ENCODE results near the gene KCNE3.

KCNE3 gene

DNA sequence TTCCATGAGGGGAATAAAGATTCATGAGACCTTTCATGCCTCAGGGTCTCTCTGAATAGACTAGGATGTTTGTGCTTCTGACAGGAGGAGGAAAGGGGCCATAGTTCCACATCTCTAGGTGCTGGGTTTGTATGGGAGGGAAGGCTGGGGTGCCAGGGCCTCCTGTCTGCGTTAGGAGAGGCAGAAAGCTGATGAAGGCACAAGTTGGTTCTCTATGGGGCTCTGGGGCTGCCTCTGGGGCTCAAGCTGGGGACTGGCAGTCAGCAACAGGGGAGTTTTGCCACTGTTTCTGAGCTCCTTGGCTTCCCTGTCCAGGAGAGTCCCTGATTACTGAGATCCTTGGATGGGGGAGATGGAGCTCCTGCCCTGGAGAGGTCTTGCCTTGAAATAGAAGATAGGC lies 4.1 kb downstream of the KCNE3 start:
- DNase-seq = no peak
- Mint-ChIP-seq H3K27me3 (ENCODE audit: low read depth, poor library complexity) (peaks cover 18% of the 10 kb centered on the region), H3K4me3 (no peak overlapping the region), H3K4me1 (peaks cover 15% of the 10 kb centered on the region), H3K36me3 (ENCODE audit: low read depth) (no peaks in the 10 kb centered on the region), H3K27ac (no peak overlapping the region), H3K9me3 (no peaks in the 10 kb centered on the region)
- TF ChIP-seq, protein P1, sequence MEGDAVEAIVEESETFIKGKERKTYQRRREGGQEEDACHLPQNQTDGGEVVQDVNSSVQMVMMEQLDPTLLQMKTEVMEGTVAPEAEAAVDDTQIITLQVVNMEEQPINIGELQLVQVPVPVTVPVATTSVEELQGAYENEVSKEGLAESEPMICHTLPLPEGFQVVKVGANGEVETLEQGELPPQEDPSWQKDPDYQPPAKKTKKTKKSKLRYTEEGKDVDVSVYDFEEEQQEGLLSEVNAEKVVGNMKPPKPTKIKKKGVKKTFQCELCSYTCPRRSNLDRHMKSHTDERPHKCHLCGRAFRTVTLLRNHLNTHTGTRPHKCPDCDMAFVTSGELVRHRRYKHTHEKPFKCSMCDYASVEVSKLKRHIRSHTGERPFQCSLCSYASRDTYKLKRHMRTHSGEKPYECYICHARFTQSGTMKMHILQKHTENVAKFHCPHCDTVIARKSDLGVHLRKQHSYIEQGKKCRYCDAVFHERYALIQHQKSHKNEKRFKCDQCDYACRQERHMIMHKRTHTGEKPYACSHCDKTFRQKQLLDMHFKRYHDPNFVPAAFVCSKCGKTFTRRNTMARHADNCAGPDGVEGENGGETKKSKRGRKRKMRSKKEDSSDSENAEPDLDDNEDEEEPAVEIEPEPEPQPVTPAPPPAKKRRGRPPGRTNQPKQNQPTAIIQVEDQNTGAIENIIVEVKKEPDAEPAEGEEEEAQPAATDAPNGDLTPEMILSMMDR (IDR thresholded peaks at IDR 0.05) = no peak

DNA sequence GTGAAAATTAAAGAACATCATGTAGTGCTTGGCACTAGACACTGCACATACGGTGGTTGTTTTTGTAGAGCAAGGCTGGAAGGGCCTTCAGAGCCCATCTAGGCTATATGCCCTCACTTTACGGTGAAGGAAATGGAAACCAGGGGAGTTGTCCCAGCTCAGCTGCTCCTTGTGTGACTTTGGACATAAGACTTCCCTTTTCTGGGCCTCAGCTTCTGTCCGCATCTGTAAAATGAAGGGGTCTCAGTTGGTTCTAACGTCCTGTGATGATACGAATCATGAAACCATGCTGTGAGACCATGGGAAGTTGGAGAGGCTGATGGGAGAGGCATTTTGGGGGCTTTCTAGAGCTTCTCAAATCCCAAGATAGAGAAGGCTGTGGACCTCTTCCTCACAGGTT lies 4.7 kb downstream of the KCNE3 start:
- Mint-ChIP-seq H3K4me3 (no peak overlapping the region), H3K27ac (no peak overlapping the region), H3K4me1 (peaks cover 9% of the 10 kb centered on the region), H3K36me3 (ENCODE audit: low read depth) (no peaks in the 10 kb centered on the region), H3K27me3 (ENCODE audit: low read depth, poor library complexity) (peaks cover 18% of the 10 kb centered on the region), H3K9me3 (no peaks in the 10 kb centered on the region)
- TF ChIP-seq, protein P1 (IDR thresholded peaks at IDR 0.05) = no peak
- no peak for DNase-seq

DNA sequence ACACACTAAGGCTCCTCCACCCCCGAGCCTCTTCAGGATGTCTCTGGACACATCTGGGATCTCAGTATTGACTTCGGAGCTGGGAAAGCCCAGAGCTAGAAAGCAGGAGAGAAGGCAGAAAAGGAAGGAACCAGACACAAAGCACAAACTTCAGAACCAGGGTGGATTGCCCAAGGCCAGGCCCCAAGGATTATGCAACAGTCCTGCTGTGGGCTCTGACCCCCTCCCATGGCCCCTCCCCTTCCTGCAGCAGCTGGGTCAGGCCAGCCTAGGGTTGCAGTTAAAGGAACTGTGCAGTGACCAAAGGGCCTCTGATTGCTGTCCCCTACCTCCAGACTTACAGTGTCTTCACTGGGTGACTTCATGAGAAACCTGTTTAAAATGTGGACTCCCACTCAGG lies 5.3 kb downstream of the KCNE3 start:
- Mint-ChIP-seq H3K9me3 (no peaks in the 10 kb centered on the region), H3K27me3 (ENCODE audit: low read depth, poor library complexity) (peaks cover 18% of the 10 kb centered on the region), H3K4me1 (peaks cover 7% of the 10 kb centered on the region), H3K36me3 (ENCODE audit: low read depth) (no peaks in the 10 kb centered on the region), H3K27ac (no peak overlapping the region), H3K4me3 (no peak overlapping the region)
- TF ChIP-seq, protein P1 (IDR thresholded peaks at IDR 0.05) = no peak
- no peak for DNase-seq

DNA sequence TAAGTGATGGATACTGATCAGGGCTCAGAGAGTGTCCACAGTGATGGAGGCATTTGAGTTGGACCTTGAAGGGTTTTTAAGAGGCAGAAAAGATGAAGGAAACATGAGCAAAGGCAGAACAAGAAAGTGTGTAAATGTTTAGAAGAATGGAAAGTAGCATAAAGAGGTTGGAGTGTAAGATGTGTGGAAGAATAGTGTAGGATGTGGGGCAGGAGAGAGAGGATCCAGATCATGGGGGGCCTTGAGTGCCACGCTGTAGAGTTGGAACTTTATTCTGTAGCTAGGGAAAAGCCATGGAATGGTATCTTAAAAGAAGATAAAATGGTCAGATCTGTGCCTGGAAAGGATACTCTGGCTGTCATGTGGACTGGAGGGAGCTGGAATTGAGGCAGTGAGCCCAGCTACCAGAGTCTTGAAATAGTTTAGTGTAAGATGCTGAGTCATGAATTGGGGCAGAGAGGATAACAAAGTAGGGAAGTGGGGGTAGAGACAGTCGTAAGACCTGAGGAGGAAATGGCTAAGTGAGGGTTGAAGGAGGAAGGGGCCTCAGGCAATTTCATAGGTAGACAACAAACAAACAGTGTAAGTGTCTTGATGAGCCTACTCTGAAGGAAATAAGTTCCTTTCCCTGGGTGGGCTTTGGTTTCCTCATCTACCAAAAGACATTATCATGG lies 6.7 kb downstream of the KCNE3 start:
- H3K27me3 Mint-ChIP-seq (ENCODE audit: low read depth, poor library complexity) = peaks cover 13% of the 10 kb centered on the region
- H3K4me1 Mint-ChIP-seq = no peaks in the 10 kb centered on the region
- H3K4me3 Mint-ChIP-seq = no peak overlapping the region
- no peaks in the 10 kb centered on the region for H3K36me3 Mint-ChIP-seq (ENCODE audit: low read depth)
- TF ChIP-seq, protein P1 (IDR thresholded peaks at IDR 0.05) = no peak
- no peak for DNase-seq
- H3K27ac Mint-ChIP-seq = no peak overlapping the region
- H3K9me3 Mint-ChIP-seq = no peaks in the 10 kb centered on the region

DNA sequence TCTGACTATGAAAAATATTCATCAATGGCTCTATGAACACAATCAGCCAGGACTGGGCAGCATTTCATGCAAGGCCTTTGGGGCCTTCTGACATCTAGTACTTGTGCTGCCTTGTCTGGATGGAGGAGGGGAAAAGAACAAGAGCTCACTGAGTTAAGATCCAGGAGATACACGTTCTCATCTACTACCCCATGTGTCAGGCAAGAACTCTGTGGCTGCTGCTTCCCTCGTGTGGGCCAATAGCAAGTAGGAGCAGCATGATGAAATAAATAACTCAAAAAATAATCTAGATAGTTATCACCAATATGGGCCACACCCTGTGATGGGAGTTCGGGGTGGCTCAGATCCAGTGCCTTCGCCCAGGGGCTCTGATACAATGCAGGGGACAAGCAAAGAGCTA lies 7.3 kb downstream of the KCNE3 start:
- Mint-ChIP-seq H3K27ac (no peak overlapping the region), H3K36me3 (ENCODE audit: low read depth) (no peaks in the 10 kb centered on the region), H3K4me1 (no peaks in the 10 kb centered on the region), H3K9me3 (no peaks in the 10 kb centered on the region), H3K4me3 (no peak overlapping the region), H3K27me3 (ENCODE audit: low read depth, poor library complexity) (peaks cover 8% of the 10 kb centered on the region)
- no peak for DNase-seq
- TF ChIP-seq, protein P1 (IDR thresholded peaks at IDR 0.05) = no peak

DNA sequence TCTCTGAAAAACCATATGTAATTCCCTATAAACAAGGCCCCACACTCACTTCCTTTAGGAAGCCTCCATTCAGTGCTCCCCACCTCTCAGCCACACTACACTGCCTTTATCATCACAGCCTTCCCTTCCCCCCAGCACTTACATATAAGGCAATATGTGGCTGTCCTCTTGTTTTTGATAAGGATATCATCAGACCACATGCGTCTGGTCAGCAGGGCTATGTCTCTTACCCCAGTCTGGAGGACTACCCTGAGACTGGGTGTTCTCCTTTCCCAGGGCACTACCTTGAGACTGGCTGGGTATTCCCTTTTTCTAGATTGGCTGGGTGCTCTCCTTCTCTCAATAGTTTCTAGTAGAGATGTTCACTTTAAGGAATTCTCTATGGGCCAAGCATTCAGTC lies 7.8 kb downstream of the KCNE3 start:
- DNase-seq = no peak
- no peaks in the 10 kb centered on the region for H3K4me1 Mint-ChIP-seq
- TF ChIP-seq, protein P1 (IDR thresholded peaks at IDR 0.05) = no peak

More for the DNA sequence above, 7.8 kb downstream of the KCNE3 start:
- H3K9me3 Mint-ChIP-seq = no peaks in the 10 kb centered on the region
- H3K4me3 Mint-ChIP-seq = no peak overlapping the region
- no peak overlapping the region for H3K27ac Mint-ChIP-seq
- peaks cover 10% of the 10 kb centered on the region for H3K27me3 Mint-ChIP-seq (ENCODE audit: low read depth, poor library complexity)
- H3K36me3 Mint-ChIP-seq (ENCODE audit: low read depth) = no peaks in the 10 kb centered on the region

All from nephron progenitor cell (in vitro differentiated cells).